ENCODE measurements around the gene DMKN. TPM values are rescaled to one million over a fixed set of nuclear protein-coding genes. Genes with fewer than 3 reads are reported as not detected.

The DMKN gene
- total and polyA plus RNA-seq, 9 of the 15 experiments (the other 6 are each of a cell fraction or from before 2014, with no cell fraction given) = 0.36 to 0.53 TPM; not detected in 7

GRCh38 chr19:35509861-35510625 lies 3.4 kb downstream of the DMKN start (continued):
- TF ChIP-seq CTCFL (IDR thresholded peaks at IDR 0.05; ENCODE audit: borderline replicate concordance, insufficient read depth, low read depth, low read length, poor library complexity, severe bottlenecking) = peak; percentile 61
- no peak for TF ChIP-seq DACH1 (IDR thresholded peaks at IDR 0.05; ENCODE audit: partially characterized antibody)
- peak; percentile 73 for TF ChIP-seq SMC3 (conservative IDR thresholded peaks at IDR 0.05; ENCODE audit: insufficient read depth, low read depth, low read length)
- no peak for TF ChIP-seq MAFF (IDR thresholded peaks at IDR 0.05; ENCODE audit: low read length)
- peak; percentile 37 to 68; a peak in 3 of 4 replicates for TF ChIP-seq RAD21 (CRISPR knock-in tag; conservative IDR thresholded peaks at IDR 0.05 in 1 of 2, IDR thresholded peaks at IDR 0.05 in 1 of 2)
- 0 out of 4 replicates have a peak, but pooled peaks of 1 of the 2 experiments have one; percentile 25 for TF ChIP-seq MAZ (CRISPR knock-in tag; conservative IDR thresholded peaks at IDR 0.05 in 1 of 2, IDR thresholded peaks at IDR 0.05 in 1 of 2)
- 0 out of 4 replicates have a peak, but pooled peaks of 1 of the 2 experiments have one; percentile 51 for TF ChIP-seq MLLT1 (IDR thresholded peaks at IDR 0.05)
- no peak for TF ChIP-seq CHCHD3 (CRISPR knock-in tag; IDR thresholded peaks at IDR 0.05)
- TF ChIP-seq HDAC1 (IDR thresholded peaks at IDR 0.05) = no peak
- peak; percentile 57; the same call in 1 of the 2 replicates for TF ChIP-seq TFAP4 (CRISPR knock-in tag; IDR thresholded peaks at IDR 0.05; ENCODE audit: borderline replicate concordance)
- peak; percentile 71; the same call in 1 of the 2 replicates for TF ChIP-seq ZBTB7A (IDR thresholded peaks at IDR 0.05; ENCODE audit: borderline replicate concordance, control insufficient read depth, low read depth, low read length)
- peak; percentile 41; the same call in 1 of the 2 replicates for TF ChIP-seq ZNF263 (CRISPR knock-in tag; IDR thresholded peaks at IDR 0.05; ENCODE audit: borderline replicate concordance)
- peak; percentile 53; the same call in 1 of the 2 replicates for TF ChIP-seq ZEB2 (IDR thresholded peaks at IDR 0.05)
- TF ChIP-seq SP1 (CRISPR knock-in tag; IDR thresholded peaks at IDR 0.05) = peak; percentile 33; the same call in 1 of the 2 replicates
